IgD-negative memory B cell (primary cell): ENCODE measurements around the gene S100A13. TPM values are rescaled to one million over a fixed set of nuclear protein-coding genes. Genes with fewer than 3 reads are reported as not detected.
"Not testable (repeated sequence)": the region's sequence is repeated elsewhere in the genome, so short reads cannot be mapped to it uniquely, and the experiment has no call there.

Experiments
- H3K27ac Mint-ChIP-seq, 3 donors: one replicate each; pipeline ENCODE4 v1.8.0; 2020 to 2022; ENCODE audit warnings: mild to moderate bottlenecking in 3 of 3, mixed read lengths in 3 of 3, moderate library complexity in 1 of 3
- H3K27me3 Mint-ChIP-seq: one replicate; pipeline ENCODE4 v1.8.0; 2021; ENCODE audit warnings: mixed read lengths
- H3K36me3 Mint-ChIP-seq: one replicate; pipeline ENCODE4 v1.8.0; 2020; ENCODE audit warnings: mild to moderate bottlenecking, mixed read lengths
- H3K4me1 Mint-ChIP-seq, 3 donors: one replicate each; pipeline ENCODE4 v1.8.0; 2020 to 2022; ENCODE audit warnings: mixed read lengths in 3 of 3, mild to moderate bottlenecking in 1 of 3
- H3K4me3 Mint-ChIP-seq, 4 donors: one replicate each; pipeline ENCODE4 v1.8.0; 2020 to 2022; ENCODE audit warnings: mild to moderate bottlenecking in 4 of 4, mixed read lengths in 4 of 4, moderate library complexity in 3 of 4
- H3K9me3 Mint-ChIP-seq, 3 donors: one replicate each; pipeline ENCODE4 v1.8.0; 2020 to 2021; ENCODE audit warnings: mixed read lengths in 3 of 3, mild to moderate bottlenecking in 1 of 3
- polyA plus RNA-seq: library from polyadenylated mRNA; unstranded; fragments of 300-500 nt; fragmentation: Illumina TruSeq; gene quantifications from one replicate; pipeline ENCODE4 v1.2.3, GENCODE V29; 2021

The S100A13 gene
- polyA plus RNA-seq, 1 donor from 2014 or later = 3.0 TPM

- peaks cover 9 to 11% (median 11%) of the 10 kb centered on the region in 3 donors for H3K4me1 Mint-ChIP-seq
- no peaks in the 10 kb centered on the region for H3K9me3 Mint-ChIP-seq
- peak within 1 kb of the TSS; percentile 91 to 96 (median 91) for H3K27ac Mint-ChIP-seq
- H3K36me3 Mint-ChIP-seq = peaks cover 4% of the 10 kb centered on the region
- H3K27me3 Mint-ChIP-seq = no peaks in the 10 kb centered on the region
- peak within 1 kb of the TSS; percentile 92 to 97 (median 96) for H3K4me3 Mint-ChIP-seq
Observed at GRCh38 chr1:153658400-153659174, 31.3 kb upstream of the S100A13 start, which contains the start of gene SNAPIN. TSS of gene SNAPIN (plus strand) at chr1:153658703. CDS start at chr1:153658744, 41 bp downstream.

GRCh38 chr1:153655333-153655732, 28.0 kb upstream of the S100A13 start:
- H3K9me3 Mint-ChIP-seq = no peaks in the 10 kb centered on the region
- peaks cover 9 to 11% (median 11%) of the 10 kb centered on the region in 3 donors for H3K4me1 Mint-ChIP-seq
- H3K36me3 Mint-ChIP-seq = peaks cover 4% of the 10 kb centered on the region
- peak overlapping the region in 1 of 3 donors; percentile 67 for H3K27ac Mint-ChIP-seq
- no peaks in the 10 kb centered on the region for H3K27me3 Mint-ChIP-seq
- H3K4me3 Mint-ChIP-seq = no peak overlapping the region

- no peak overlapping the region for H3K4me3 Mint-ChIP-seq
- no peak overlapping the region for H3K27ac Mint-ChIP-seq
- peaks cover 2% of the 10 kb centered on the region for H3K36me3 Mint-ChIP-seq
- H3K9me3 Mint-ChIP-seq = no peaks in the 10 kb centered on the region
- peaks cover 0 to 6% (median 2%) of the 10 kb centered on the region in 3 donors for H3K4me1 Mint-ChIP-seq
- H3K27me3 Mint-ChIP-seq = no peaks in the 10 kb centered on the region
Observed at GRCh38 chr1:153652805-153653500, 25.6 kb upstream of the S100A13 start.

- H3K36me3 Mint-ChIP-seq = peaks cover 3% of the 10 kb centered on the region
- H3K27ac Mint-ChIP-seq = no peak overlapping the region
- no peaks in the 10 kb centered on the region for H3K27me3 Mint-ChIP-seq
- H3K4me1 Mint-ChIP-seq = peaks cover under 1 to 4% (median 4%) of the 10 kb centered on the region in 3 donors
- H3K4me3 Mint-ChIP-seq = no peak overlapping the region
- H3K9me3 Mint-ChIP-seq = no peaks in the 10 kb centered on the region
Observed at GRCh38 chr1:153651771-153652170, 24.5 kb upstream of the S100A13 start.

GRCh38 chr1:153649863-153650235, 22.5 kb upstream of the S100A13 start:
- no peak overlapping the region for H3K27ac Mint-ChIP-seq
- H3K4me3 Mint-ChIP-seq = no peak overlapping the region
- H3K27me3 Mint-ChIP-seq = no peaks in the 10 kb centered on the region
- peaks cover 3% of the 10 kb centered on the region for H3K36me3 Mint-ChIP-seq
- H3K9me3 Mint-ChIP-seq = no peaks in the 10 kb centered on the region
- peaks cover 2 to 7% (median 7%) of the 10 kb centered on the region in 3 donors for H3K4me1 Mint-ChIP-seq

- H3K4me3 Mint-ChIP-seq = no peak overlapping the region
- no peaks in the 10 kb centered on the region for H3K9me3 Mint-ChIP-seq
- H3K4me1 Mint-ChIP-seq = peaks cover 2 to 7% (median 7%) of the 10 kb centered on the region in 3 donors
- no peaks in the 10 kb centered on the region for H3K27me3 Mint-ChIP-seq
- peak overlapping the region in 2 of 3 donors; percentile 52 to 92 for H3K27ac Mint-ChIP-seq
- H3K36me3 Mint-ChIP-seq = peaks cover 3% of the 10 kb centered on the region
Observed at GRCh38 chr1:153649137-153649862, 22.0 kb upstream of the S100A13 start.

- Mint-ChIP-seq H3K9me3 (no peaks in the 10 kb centered on the region), H3K4me1 (peaks cover 2 to 15% (median 9%) of the 10 kb centered on the region in 3 donors), H3K27ac (peak overlapping the region in 1 of 3 donors; percentile 19), H3K36me3 (peaks cover 3% of the 10 kb centered on the region), H3K27me3 (no peaks in the 10 kb centered on the region), H3K4me3 (no peak overlapping the region)
Observed at GRCh38 chr1:153648000-153648643, 20.8 kb upstream of the S100A13 start.

GRCh38 chr1:153647346-153647714, 20.0 kb upstream of the S100A13 start:
- Mint-ChIP-seq H3K27ac (peak overlapping the region in 1 of 3 donors; percentile 65), H3K36me3 (peaks cover 5% of the 10 kb centered on the region), H3K4me3 (no peak overlapping the region), H3K27me3 (no peaks in the 10 kb centered on the region), H3K4me1 (peaks cover 5 to 18% (median 9%) of the 10 kb centered on the region in 3 donors), H3K9me3 (no peaks in the 10 kb centered on the region)

GRCh38 chr1:153646672-153647345, 19.5 kb upstream of the S100A13 start:
- Mint-ChIP-seq H3K4me1 (peaks cover 8 to 18% (median 9%) of the 10 kb centered on the region in 3 donors), H3K27ac (peak overlapping the region in 2 of 3 donors; percentile 7 to 65), H3K9me3 (no peaks in the 10 kb centered on the region), H3K36me3 (peaks cover 5% of the 10 kb centered on the region), H3K27me3 (no peaks in the 10 kb centered on the region), H3K4me3 (no peak overlapping the region)

GRCh38 chr1:153643816-153644215, 16.5 kb upstream of the S100A13 start:
- Mint-ChIP-seq H3K4me3 (no peak overlapping the region), H3K27ac (no peak overlapping the region), H3K36me3 (peaks cover 7% of the 10 kb centered on the region), H3K27me3 (no peaks in the 10 kb centered on the region), H3K4me1 (peaks cover 6 to 28% (median 13%) of the 10 kb centered on the region in 3 donors), H3K9me3 (no peaks in the 10 kb centered on the region)

- Mint-ChIP-seq H3K4me1 (peaks cover 6 to 28% (median 13%) of the 10 kb centered on the region in 3 donors), H3K27ac (no peak overlapping the region)
Observed at GRCh38 chr1:153643100-153643499, 15.8 kb upstream of the S100A13 start.

GRCh38 chr1:153642161-153642560, 14.9 kb upstream of the S100A13 start:
- Mint-ChIP-seq H3K27ac (no peak overlapping the region), H3K4me1 (peaks cover 10 to 32% (median 12%) of the 10 kb centered on the region in 3 donors), H3K27me3 (no peaks in the 10 kb centered on the region), H3K9me3 (no peaks in the 10 kb centered on the region), H3K4me3 (no peak overlapping the region), H3K36me3 (peaks cover 9% of the 10 kb centered on the region)

More at GRCh38 chr1:153643100-153643499, 15.8 kb upstream of the S100A13 start:
- Mint-ChIP-seq H3K36me3 (peaks cover 7% of the 10 kb centered on the region), H3K4me3 (no peak overlapping the region), H3K9me3 (no peaks in the 10 kb centered on the region), H3K27me3 (no peaks in the 10 kb centered on the region)

- Mint-ChIP-seq H3K36me3 (peaks cover 5% of the 10 kb centered on the region), H3K9me3 (no peaks in the 10 kb centered on the region), H3K27me3 (no peaks in the 10 kb centered on the region), H3K4me1 (peaks cover 10 to 31% (median 15%) of the 10 kb centered on the region in 3 donors), H3K27ac (peak overlapping the region in 1 of 3 donors; percentile 31), H3K4me3 (no peak overlapping the region)
Observed at GRCh38 chr1:153640861-153641260, 13.6 kb upstream of the S100A13 start.

GRCh38 chr1:153640213-153640612, 12.9 kb upstream of the S100A13 start:
- not testable (repeated sequence) for H3K4me3 Mint-ChIP-seq, H3K27ac Mint-ChIP-seq, H3K27me3 Mint-ChIP-seq, H3K9me3 Mint-ChIP-seq, H3K36me3 Mint-ChIP-seq
- peaks cover 13 to 28% (median 15%) of the 10 kb centered on the region in 3 donors for H3K4me1 Mint-ChIP-seq
